AG04450 (cell line): ENCODE results near the gene NDUFV3. TPM values are rescaled to one million over a fixed set of nuclear protein-coding genes. Genes with fewer than 3 reads are reported as not detected.

Experiments used
- CTCF ChIA-PET: fragments of 300-600, 350-600 bp; formaldehyde crosslinking; extraction: SDS; loops from one replicate; lab custom pipeline; 2022; ENCODE audit warnings: antibody characterized with exemption, inconsistent platforms; lab: Charles Lee
- POLR2A ChIA-PET: fragments of 350-600 bp; formaldehyde crosslinking; extraction: SDS; loops from one replicate; lab custom pipeline; 2021; ENCODE audit warnings: antibody characterized with exemption, inconsistent platforms; lab: Yijun Ruan, JAX
- DNase-seq: peaks from one replicate; pipeline ENCODE4 v3.0.0-alpha.2; 2011; ENCODE audit warnings: low read depth, low spot score
- H3K27ac ChIP-seq: one replicate; pipeline ENCODE4 v1.5.1; 2012; ENCODE audit warnings: low read depth, low read length, control low read depth
- H3K27me3 ChIP-seq: one replicate; pipeline ENCODE4 v1.6.0; 2012; ENCODE audit warnings: low read length; ENCODE audit not compliant: control insufficient read depth, insufficient read depth
- H3K4me3 ChIP-seq: 2 replicates; pipeline ENCODE4 v1.5.1; 2011; ENCODE audit warnings: mild to moderate bottlenecking, low read depth, low read length, control low read depth
- H3K9me3 ChIP-seq: 2 replicates; pipeline ENCODE4 v1.5.1; 2012; ENCODE audit warnings: low read length; ENCODE audit not compliant: control insufficient read depth, insufficient read depth
- CTCF ChIP-seq: IDR thresholded peaks from 2 replicates; pipeline ENCODE4 v1.5.1; 2011; ENCODE audit warnings: low read depth, low read length, control low read depth, inconsistent platforms
- polyA plus RNA-seq: library from polyadenylated mRNA; depleted of rRNA; stranded (reverse); fragments of >200 nt; gene quantifications from 2 replicates; pipeline ENCODE4 v1.2.3, GENCODE V29; 2011

The NDUFV3 gene
- polyA plus RNA-seq, 1 experiment, result 25.9 TPM

- CTCF ChIA-PET, result no interaction called here
- DNase-seq, result no peak
- Histone ChIP-seq H3K4me3 (no peak overlapping the region), H3K9me3 (no peaks in the 10 kb centered on the region), H3K27ac (no peak overlapping the region), H3K27me3 (no peaks in the 10 kb centered on the region)
- no peak for TF ChIP-seq CTCF
- POLR2A ChIA-PET, result no interaction called here
These were observed 32.8 kb upstream of the NDUFV3 start for GRCh38 chr21:42860345-42860744.

- Histone ChIP-seq H3K4me3 (no peak overlapping the region), H3K27ac (no peak overlapping the region), H3K27me3 (no peaks in the 10 kb centered on the region), H3K9me3 (no peaks in the 10 kb centered on the region)
- ChIA-PET POLR2A (no interaction called here), CTCF (no interaction called here)
- no peak for TF ChIP-seq CTCF
- DNase-seq, result no peak
These were observed 31.7 kb upstream of the NDUFV3 start for GRCh38 chr21:42861311-42861847.

GRCh38 chr21:42861848-42862400 is 31.2 kb upstream of the NDUFV3 start:
- CTCF ChIA-PET, result no interaction called here
- Histone ChIP-seq H3K27me3 (no peaks in the 10 kb centered on the region), H3K27ac (no peak overlapping the region), H3K9me3 (no peaks in the 10 kb centered on the region), H3K4me3 (no peak overlapping the region)
- POLR2A ChIA-PET, result no interaction called here
- DNase-seq, result no peak
- no peak for TF ChIP-seq CTCF

GRCh38 chr21:42862774-42863503 is 30.2 kb upstream of the NDUFV3 start:
- no peak overlapping the region for H3K27ac ChIP-seq
- no peaks in the 10 kb centered on the region for H3K9me3 ChIP-seq
- no peaks in the 10 kb centered on the region for H3K27me3 ChIP-seq
- ChIA-PET POLR2A (no interaction called here), CTCF (no interaction called here)
- H3K4me3 ChIP-seq, result no peak overlapping the region
- TF ChIP-seq CTCF, result no peak
- no peak for DNase-seq

GRCh38 chr21:42863504-42863870 is 29.6 kb upstream of the NDUFV3 start:
- no peaks in the 10 kb centered on the region for H3K27me3 ChIP-seq
- POLR2A ChIA-PET, result no interaction called here
- TF ChIP-seq CTCF, result no peak
- no peak overlapping the region for H3K4me3 ChIP-seq
- no peaks in the 10 kb centered on the region for H3K9me3 ChIP-seq
- H3K27ac ChIP-seq, result no peak overlapping the region
- CTCF ChIA-PET, result no interaction called here
- no peak for DNase-seq
